GM12865 (cell line): Measurements from ENCODE around the gene APEX2.

Source experiments
- DNase-seq: peaks from one replicate; pipeline ENCODE4 v3.0.0; 2010; ENCODE audit warnings: low read depth
- H3K4me3 ChIP-seq: 2 replicates; pipeline ENCODE4 v1.5.1; 2011; ENCODE audit warnings: mild to moderate bottlenecking, low read depth, low read length, control low read depth
- CTCF ChIP-seq: IDR thresholded peaks from 2 replicates; pipeline ENCODE4 v1.5.1; 2011; ENCODE audit warnings: low read length, control low read depth, low read depth, inconsistent platforms; ENCODE audit not compliant: insufficient read depth; ENCODE audit errors: missing control alignments

Gene APEX2

GRCh38 chrX:55011294-55011693 lies 11.1 kb downstream of the APEX2 start:
- no peak for TF ChIP-seq CTCF
- DNase-seq: no peak
- no peak overlapping the region for H3K4me3 ChIP-seq

- no peak for DNase-seq
- H3K4me3 ChIP-seq: no peak overlapping the region
- TF ChIP-seq CTCF: no peak
Observed at GRCh38 chrX:55014897-55015299, 14.7 kb downstream of the APEX2 start.

DNA sequence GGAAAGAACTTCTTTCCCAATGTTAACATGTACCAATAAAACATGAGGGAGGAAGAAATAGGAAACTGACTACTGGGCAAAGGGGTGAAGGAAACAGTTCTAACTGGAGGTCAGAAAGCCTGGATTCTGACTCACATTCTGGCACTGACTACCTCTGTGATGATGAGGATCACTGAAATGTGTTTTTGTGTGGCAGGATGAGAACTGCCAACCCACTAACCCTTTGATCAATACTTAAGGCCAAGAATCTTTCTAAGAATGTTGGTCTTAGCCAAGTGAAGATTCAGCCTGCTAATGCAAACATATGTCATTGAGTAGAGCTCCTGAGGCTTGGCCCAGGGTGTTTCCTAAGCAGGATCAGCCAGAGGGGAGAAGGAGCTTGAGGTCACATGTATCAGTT lies 26.0 kb downstream of the APEX2 start:
- no peak for TF ChIP-seq CTCF
- DNase-seq: no peak
- H3K4me3 ChIP-seq: no peak overlapping the region

- DNase-seq: no peak
- H3K4me3 ChIP-seq: no peak overlapping the region
- no peak for TF ChIP-seq CTCF
Observed at GRCh38 chrX:55026840-55027239, 26.7 kb downstream of the APEX2 start.

DNA sequence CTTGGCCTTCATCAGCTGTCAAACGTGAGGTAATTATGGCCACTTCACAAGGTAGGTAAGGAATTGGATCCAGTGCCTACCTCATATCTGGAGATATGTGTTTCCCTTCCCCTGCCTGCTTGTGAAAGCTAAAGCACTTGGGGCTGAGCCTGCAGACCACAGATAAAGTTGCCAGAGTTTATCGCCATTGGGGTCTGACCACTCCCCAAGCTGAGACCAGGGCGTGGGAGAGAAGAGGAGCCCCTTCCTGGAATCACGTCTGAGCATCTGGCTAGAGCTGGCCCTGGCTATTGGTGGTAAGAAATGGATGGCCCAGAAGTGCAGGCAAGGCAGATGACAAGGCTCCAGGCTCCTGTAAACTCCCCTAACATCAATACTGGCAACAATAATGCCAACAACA lies 27.9 kb downstream of the APEX2 start:
- no peak for DNase-seq
- no peak overlapping the region for H3K4me3 ChIP-seq
- TF ChIP-seq CTCF: no peak

- no peak for DNase-seq
- no peak for TF ChIP-seq CTCF
- no peak overlapping the region for H3K4me3 ChIP-seq
Observed at GRCh38 chrX:55028611-55029010, 28.4 kb downstream of the APEX2 start.

DNA sequence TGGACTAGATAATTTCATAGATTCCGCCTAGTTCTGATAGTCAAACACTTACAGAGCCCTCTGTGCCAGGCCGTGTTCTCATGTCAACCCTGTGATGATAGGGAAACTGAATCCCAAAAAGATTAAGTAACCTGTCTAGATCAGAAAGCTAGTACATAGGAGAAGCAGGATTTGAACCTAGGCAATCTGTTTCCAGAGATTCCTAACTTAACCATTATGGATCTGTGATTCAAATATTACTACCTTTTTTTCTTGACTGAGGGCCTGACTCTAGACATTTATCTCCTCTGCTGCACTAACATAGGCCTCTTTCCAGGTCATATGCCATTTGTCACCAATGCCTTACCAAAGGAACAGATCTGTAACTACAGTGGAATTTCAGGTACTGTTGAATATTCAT lies 29.1 kb downstream of the APEX2 start:
- DNase-seq: no peak
- H3K4me3 ChIP-seq: no peak overlapping the region
- TF ChIP-seq CTCF: no peak
